ENCODE results near the gene CLEC4E.

- TF ChIP-seq TAF1 (IDR thresholded peaks at IDR 0.05; ENCODE audit: borderline replicate concordance, insufficient read depth, low read length) (no peak), POLR2AphosphoS5 (IDR thresholded peaks at IDR 0.05; ENCODE audit: low read depth, low read length) (no peak), REST (IDR thresholded peaks at IDR 0.05; ENCODE audit: insufficient read depth in 1 of 2, low read depth in 2 of 2, low read length in 2 of 2) (no peak), SIN3A (IDR thresholded peaks at IDR 0.05; ENCODE audit: borderline replicate concordance, insufficient read depth, low read length) (no peak)
Measured at GRCh38 chr12:8546591-8546990, 5.9 kb upstream of the CLEC4E start.
